Anterior cingulate cortex (tissue), 58 donors: ENCODE data around the gene HECW1.

Experiments used
- DNase-seq, 58 donors: peaks; one replicate each; lab custom pipeline; 2025; lab: John Stamatoyannopoulos, UW

The HECW1 gene

GRCh38 chr7:43300121-43300520 lies 187.7 kb downstream of the HECW1 start:
- DNase-seq = no peak

- DNase-seq = peak in 1 of 58 donors; percentile 18
Measured at GRCh38 chr7:43302211-43302711, 189.8 kb downstream of the HECW1 start.

- no peak for DNase-seq
Measured at GRCh38 chr7:43302773-43303460, 190.5 kb downstream of the HECW1 start.

DNA sequence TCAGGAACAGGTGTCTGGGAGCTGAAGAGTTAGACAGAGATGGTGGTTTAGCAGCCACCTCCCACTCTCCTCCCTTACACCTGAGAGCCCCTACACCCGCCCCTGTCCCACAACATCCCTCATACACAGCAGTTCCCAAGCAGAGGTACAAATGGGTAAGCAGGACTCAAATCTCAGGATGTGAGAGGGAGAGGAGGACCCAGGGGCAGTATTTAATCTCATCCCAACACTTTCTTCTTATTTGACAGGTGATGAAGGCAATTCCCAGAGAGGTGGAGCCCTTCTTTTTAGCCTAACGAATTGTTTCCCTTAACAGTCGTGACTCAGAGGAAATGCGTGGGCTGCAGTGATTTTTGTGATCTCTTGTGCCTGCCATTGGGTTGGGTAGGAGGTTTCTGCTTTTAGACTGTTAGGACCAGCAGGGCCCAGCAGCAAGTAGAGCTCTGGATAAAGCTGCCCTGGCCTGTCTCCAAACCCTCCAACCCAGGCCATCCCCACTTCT lies 191.3 kb downstream of the HECW1 start:
- peak in 19 of 58 donors; percentile 7 to 62 (median 31) for DNase-seq

GRCh38 chr7:43306404-43306803 lies 194.0 kb downstream of the HECW1 start:
- DNase-seq = no peak

- DNase-seq = no peak
Measured at GRCh38 chr7:43307522-43307921, 195.1 kb downstream of the HECW1 start.

- no peak for DNase-seq
Measured at GRCh38 chr7:43308913-43309705, 196.7 kb downstream of the HECW1 start.

- DNase-seq = no peak
Measured at GRCh38 chr7:43309706-43310022, 197.2 kb downstream of the HECW1 start.

- DNase-seq = no peak
Measured at GRCh38 chr7:43311052-43311451, 198.6 kb downstream of the HECW1 start.

- no peak for DNase-seq
Measured at GRCh38 chr7:43311694-43312093, 199.2 kb downstream of the HECW1 start.

GRCh38 chr7:43313628-43314378 lies 201.4 kb downstream of the HECW1 start:
- no peak for DNase-seq

DNA sequence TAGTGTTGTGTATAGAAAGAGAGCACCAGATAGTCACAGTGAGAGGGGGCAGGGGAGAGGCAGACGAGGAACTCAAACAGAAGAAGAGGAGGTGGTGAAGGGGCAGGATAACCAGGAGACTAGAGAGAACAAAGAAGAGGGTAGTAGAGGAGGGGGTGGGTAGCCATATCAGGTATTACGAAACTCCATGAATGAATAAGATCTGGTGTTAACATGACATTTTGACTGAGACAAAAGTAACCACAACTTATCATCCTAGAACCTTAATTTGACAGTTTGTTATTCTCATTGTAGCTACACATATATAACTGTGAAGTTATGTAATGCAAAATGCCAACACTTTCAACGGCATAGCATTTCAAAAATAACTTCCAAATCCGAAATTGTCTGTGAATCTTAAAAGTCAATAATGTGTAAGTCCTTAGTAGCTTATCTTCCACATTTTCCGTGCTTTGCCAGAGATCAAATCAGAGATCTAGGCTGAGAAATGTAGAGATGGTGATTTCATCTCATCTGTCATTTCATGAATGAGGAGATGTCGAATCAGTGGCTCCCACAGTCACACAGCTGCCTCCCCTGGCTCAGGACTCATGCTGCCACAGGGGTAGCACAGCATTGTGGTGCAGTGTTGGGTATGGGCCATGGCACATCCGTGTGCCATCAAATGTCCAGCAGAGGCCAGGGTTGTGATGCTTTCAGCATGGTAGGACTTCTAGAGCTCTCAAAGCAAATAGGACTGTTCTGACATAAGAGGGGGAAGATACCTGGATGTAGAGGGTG lies 202.1 kb downstream of the HECW1 start:
- peak in 4 of 58 donors; percentile 9 to 46 (median 18) for DNase-seq

GRCh38 chr7:43317075-43317474 lies 204.6 kb downstream of the HECW1 start:
- no peak for DNase-seq

- DNase-seq = no peak
Measured at GRCh38 chr7:43318188-43318770, 205.8 kb downstream of the HECW1 start.

GRCh38 chr7:43325595-43325994 lies 213.1 kb downstream of the HECW1 start:
- DNase-seq = no peak

DNA sequence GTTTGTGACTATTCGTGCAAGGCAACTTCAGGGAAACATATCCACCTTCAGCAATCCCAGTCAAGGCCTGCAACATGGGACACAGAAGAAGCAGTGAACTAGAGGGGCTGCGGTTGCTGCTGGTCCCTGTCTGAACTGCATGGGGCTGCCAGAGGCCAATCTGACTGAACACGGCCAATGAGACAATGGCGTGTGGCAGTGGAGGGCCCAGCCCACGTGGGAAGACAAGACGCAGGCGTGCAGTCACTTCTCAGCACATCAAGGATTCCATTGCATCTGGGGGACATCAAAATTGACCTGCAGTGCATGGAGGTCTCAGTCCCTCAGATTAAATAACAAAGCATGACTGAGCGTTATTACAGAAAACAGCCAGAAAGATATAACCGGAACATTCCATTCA lies 215.9 kb downstream of the HECW1 start:
- DNase-seq = no peak

DNA sequence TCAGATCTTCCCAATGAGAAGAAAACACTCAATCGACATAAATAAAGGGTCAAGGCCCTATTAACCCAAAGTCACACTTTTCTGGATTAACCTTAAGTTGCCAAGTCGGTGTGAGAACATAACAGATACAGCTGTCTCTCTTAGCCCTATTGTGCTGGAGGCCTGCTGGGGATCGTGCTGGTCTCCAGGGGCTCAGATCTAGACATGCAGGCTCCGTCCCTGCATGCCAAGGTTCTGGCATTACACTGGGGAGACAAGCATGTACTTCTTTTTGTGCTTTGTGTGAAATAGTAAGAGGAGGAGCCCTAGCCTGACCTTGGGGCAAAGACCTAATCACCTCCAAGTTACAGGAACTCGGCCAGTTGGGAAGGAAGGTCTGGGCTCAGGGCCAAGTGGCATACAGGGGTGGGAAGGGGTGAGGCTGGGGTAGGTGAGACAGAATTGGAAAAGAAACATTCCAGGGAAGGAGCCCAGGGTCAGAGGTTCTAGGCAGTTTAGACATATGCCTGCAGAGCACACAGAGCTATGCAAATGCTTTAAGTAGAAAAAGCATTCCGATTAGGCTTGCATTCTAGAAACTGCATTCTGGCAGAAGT lies 216.4 kb downstream of the HECW1 start:
- DNase-seq = no peak

DNA sequence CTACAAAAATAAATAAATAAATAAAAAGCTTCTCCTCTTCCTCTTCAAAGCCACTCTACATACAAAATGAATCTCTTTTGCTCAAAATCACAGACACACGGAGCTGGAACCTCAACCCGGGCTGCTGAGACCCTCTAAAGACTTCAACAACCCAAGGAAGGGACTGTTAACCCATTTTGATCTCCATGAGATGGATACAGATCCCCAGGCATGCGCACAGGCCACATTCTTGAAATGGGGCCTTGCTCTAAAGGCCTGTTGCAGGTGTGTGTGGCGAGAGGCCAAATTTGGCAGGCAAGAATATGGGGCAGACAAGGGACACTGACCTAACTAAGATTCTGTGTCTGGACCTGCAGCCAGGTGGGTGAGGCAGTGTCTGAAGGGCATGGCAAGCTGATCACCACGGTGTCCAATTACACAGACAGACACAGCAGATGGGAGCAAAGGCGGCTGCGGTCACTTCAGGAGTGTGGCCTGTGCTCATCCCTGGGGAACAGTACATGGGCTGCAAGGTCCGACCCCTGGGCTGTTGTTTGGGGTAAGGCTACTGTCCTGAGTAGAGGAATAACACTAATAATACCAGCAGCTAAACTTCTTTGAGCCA lies 219.8 kb downstream of the HECW1 start:
- no peak for DNase-seq

DNA sequence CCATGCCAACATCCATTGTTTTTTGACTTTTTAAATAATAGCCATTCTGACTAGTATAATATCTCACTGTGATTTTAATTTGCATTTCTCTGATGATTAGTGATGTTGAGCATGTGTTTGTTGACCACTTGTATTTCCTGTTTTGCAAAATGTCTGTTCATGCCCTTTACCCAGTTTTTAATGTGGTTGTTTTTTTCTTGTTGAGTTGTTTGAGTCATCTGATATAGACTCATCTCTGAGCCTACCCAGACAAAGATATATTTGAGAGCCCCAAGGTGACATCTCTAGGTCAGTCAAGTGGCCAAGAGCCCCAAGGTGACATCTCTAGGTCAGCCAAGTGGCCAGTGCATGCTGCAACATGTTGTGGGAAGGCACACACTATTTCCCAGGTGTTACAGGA lies 224.7 kb downstream of the HECW1 start:
- no peak for DNase-seq
